Measurements from ENCODE around the gene ETV6.

DNA sequence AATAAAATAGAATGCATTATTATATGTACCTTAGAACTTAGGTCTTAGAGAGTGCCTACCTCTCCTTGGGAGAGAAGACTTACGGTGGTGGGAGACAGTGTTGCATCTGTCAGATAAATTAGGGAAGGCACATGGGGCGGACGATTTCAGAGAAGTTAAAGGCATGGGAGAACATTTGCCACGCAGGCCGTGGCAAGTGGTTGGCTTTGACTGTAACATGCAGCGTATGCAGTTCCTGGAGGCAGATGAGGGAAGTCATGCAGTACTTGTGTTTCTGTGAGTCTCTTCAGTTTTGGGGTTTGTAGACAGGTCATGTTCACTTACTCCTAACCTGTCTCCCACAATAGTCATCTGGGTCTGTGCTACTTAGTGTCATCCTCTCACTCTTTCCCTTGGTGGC, 43.6 kb downstream of the ETV6 start:
- TF ChIP-seq POLR2A (IDR thresholded peaks at IDR 0.05; ENCODE audit: low read depth, low read length) (no peak), TAF1 (IDR thresholded peaks at IDR 0.05; ENCODE audit: borderline replicate concordance, low read depth, low read length) (no peak)

Measured in GM12892 (cell line).